Left lung (tissue), 14 donors: ENCODE results near the gene CDC14C. TPM values are rescaled to one million over a fixed set of nuclear protein-coding genes. Genes with fewer than 3 reads are reported as not detected.
A peak's percentile ranks its signal among the peaks of the same experiment; 100 is the strongest.

Experiments
- ATAC-seq: fragments of 200-7000 bp; cut with Tn5 transposase; one replicate; pipeline ENCODE4 v1.9.1; 2020; ENCODE audit warnings: moderate library complexity
- DNase-seq, 4 donors: peaks; one replicate each; pipeline ENCODE4 v3.0.0-alpha.2; 2013 to 2020
- H3K27ac ChIP-seq, 2 donors: fragments of 200-600 bp; sonication (generic) in 1 of 2; one replicate each; pipeline versions ENCODE4 v1.5.0 to v1.8.0; 2020 to 2021
- H3K27me3 ChIP-seq, 2 donors: fragments of 200-600 bp; sonication (generic) in 1 of 2; one replicate each; pipeline versions ENCODE4 v1.5.0 to v1.8.0; 2020 to 2021
- H3K36me3 ChIP-seq, 2 donors: fragments of 200-600 bp; sonication (generic) in 1 of 2; one replicate each; pipeline versions ENCODE4 v1.5.0 to v1.8.0; 2020 to 2021
- H3K4me1 ChIP-seq, 2 donors: fragments of 200-600 bp; one replicate each; pipeline ENCODE4 v1.8.0; 2021
- H3K4me3 ChIP-seq, 2 donors: fragments of 200-600 bp; sonication (generic) in 1 of 2; one replicate each; pipeline versions ENCODE4 v1.5.0 to v1.8.0; 2020 to 2021; ENCODE audit warnings: mild to moderate bottlenecking in 1 of 2
- H3K9me3 ChIP-seq, 2 donors: fragments of 200-600 bp; sonication (generic) in 1 of 2; one replicate each; pipeline versions ENCODE4 v1.5.0 to v1.8.0; 2020 to 2021
- intact Hi-C, 2 donors: fragments of 100-400 bp; cut with DNase I; formaldehyde crosslinking; loops; one replicate each; pipeline versions ENCODE4 v1.11.2 to v1.14.2; 2022
- long read RNA-seq, 12 donors: library from polyadenylated mRNA in 2 of 12; unstranded in 2 of 12; transcript quantifications; one replicate each; pipeline ENCODE4 v2.0.0 and lab custom pipeline, GENCODE V29; 2019 to 2026
- polyA plus RNA-seq, 6 donors: library from polyadenylated mRNA; unstranded; fragments of 120-200 nt; gene quantifications; one replicate each; pipeline ENCODE4 v1.2.1, GENCODE V29; 2013; ENCODE audit not compliant: insufficient read length in 6 of 6
- total RNA-seq, 2 donors: library from RNA; stranded (reverse); fragmentation: NEBNext Ultra II Directional; extraction: Animal tissue kit (Norgen Biotek cat#: 25700); gene quantifications; one replicate each; pipeline ENCODE4 v1.2.1, GENCODE V29; 2021
- TF ChIP-seq, protein P1 (sequence below), 2 donors: fragments of 200-600 bp; sonication (generic) in 1 of 2; IDR thresholded peaks; one replicate each; pipeline versions ENCODE4 v1.5.0 to v1.8.0; 2021; ENCODE audit warnings: antibody characterized with exemption in 2 of 2
- donor health status: DM: no; HTN: yes; CAD: no.
- donor health status: DM: no; HTN: no; CAD: no.

Gene CDC14C
- total RNA-seq (not detected), polyA plus RNA-seq (under 1 TPM in 4 of 6 donors, not detected in 2; 0.06 to 0.11 (median 0.10) TPM)
- long read RNA-seq, donor 1: 0 reads
- long read RNA-seq, donor 2: 0 reads
- long read RNA-seq, donor 3: 0 reads
- long read RNA-seq, donor 4: 0 reads
- long read RNA-seq, donor 5: 0 reads
- long read RNA-seq, donor 6: 0 reads
- long read RNA-seq, donor 7: 0 reads
- long read RNA-seq, donor 8: 0 reads
- long read RNA-seq, donor 9: 0 reads
- long read RNA-seq, donor 10: 0 reads
- long read RNA-seq, donor 11: 0 reads
- long read RNA-seq, donor 12: 0 reads

DNA sequence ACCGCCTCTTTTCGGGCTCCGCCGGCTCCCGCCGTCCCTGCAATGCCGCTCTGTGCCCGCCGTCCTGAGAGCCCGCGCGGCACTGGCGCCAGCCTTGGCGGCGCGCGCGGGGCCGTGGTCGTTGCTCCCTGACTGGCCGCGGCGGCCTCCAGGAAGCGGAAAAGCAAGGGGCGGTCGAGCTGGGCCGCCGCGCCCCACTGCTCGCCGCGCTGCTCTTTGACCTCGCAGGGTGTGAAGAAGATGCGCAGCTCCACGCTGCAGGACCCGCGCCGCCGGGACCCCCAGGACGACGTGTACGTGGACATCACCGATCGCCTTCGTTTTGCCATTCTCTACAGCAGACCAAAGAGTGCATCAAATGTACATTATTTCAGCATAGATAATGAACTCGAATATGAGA lies at the start of gene CDC14C:
TSS of gene CDC14C (plus strand) at position 115 of the 400 bp plus-strand sequence. CDS start at position 241, 126 bp downstream.
- ATAC-seq (no peak), DNase-seq (peak in 1 of 4 donors; percentile 61)
- TF ChIP-seq, protein P1, sequence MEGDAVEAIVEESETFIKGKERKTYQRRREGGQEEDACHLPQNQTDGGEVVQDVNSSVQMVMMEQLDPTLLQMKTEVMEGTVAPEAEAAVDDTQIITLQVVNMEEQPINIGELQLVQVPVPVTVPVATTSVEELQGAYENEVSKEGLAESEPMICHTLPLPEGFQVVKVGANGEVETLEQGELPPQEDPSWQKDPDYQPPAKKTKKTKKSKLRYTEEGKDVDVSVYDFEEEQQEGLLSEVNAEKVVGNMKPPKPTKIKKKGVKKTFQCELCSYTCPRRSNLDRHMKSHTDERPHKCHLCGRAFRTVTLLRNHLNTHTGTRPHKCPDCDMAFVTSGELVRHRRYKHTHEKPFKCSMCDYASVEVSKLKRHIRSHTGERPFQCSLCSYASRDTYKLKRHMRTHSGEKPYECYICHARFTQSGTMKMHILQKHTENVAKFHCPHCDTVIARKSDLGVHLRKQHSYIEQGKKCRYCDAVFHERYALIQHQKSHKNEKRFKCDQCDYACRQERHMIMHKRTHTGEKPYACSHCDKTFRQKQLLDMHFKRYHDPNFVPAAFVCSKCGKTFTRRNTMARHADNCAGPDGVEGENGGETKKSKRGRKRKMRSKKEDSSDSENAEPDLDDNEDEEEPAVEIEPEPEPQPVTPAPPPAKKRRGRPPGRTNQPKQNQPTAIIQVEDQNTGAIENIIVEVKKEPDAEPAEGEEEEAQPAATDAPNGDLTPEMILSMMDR (IDR thresholded peaks at IDR 0.05): no peak
- H3K4me3 ChIP-seq: no peak within 1 kb of the TSS
- H3K9me3 ChIP-seq: peaks cover 0 to 4% of the 10 kb centered on the region in 2 donors
- H3K27ac ChIP-seq: no peak within 1 kb of the TSS
- no peaks in the 10 kb centered on the region for H3K4me1 ChIP-seq
- no peaks in the 10 kb centered on the region for H3K36me3 ChIP-seq
- H3K27me3 ChIP-seq: no peaks in the 10 kb centered on the region
- intact Hi-C loops: no loop called here

DNA sequence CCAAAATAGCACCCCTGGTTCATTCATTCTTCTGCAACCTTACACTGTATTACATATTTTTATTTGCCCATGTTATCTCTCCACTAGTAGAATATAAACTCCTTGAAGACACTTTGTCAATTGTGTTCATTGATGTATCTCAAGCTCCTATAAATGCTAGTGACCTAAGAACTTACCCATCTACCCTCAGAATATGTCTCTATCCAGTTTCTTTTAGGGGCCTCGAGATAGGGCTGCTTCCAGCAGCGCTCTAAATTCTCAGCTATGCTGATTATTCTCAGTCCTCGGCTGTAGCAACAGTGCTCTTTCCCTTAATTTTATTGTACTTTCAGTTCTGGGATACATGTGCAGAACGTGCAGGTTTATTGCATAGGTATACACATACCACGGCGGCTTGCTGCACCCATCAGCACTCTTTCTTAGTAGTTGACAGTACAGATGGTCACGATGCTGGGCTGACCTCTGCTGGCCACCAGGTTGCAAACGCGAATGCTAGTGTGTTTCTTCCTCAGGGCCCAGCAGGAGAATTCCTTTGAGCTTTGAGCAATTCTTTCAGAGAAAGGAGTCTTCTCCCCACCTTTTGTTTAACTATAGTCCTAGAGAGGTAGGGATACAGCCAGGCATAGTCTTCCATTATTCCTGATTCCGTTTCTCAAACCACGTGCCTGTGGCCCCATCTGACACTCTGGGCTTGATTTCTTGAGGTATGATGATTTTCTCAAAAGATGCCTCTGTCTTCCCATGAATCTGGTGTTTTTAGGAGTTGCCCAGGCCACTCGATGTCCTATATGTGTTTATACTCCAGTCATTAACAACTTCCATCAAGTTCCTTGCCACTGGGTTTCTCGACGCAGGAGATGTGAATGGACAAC lies 49.1 kb upstream of the CDC14C start:
- DNase-seq: peak; percentile 29 to 74 (median 52)
- H3K4me3 ChIP-seq: no peak overlapping the region
- H3K9me3 ChIP-seq: no peaks in the 10 kb centered on the region
- TF ChIP-seq, protein P1 (IDR thresholded peaks at IDR 0.05): peak; percentile 34 to 46
- no peaks in the 10 kb centered on the region for H3K36me3 ChIP-seq
- no peaks in the 10 kb centered on the region for H3K27me3 ChIP-seq
- peak; percentile 93 for ATAC-seq
- intact Hi-C loops: no loop called here
- no peak overlapping the region for H3K27ac ChIP-seq
- no peaks in the 10 kb centered on the region for H3K4me1 ChIP-seq

DNA sequence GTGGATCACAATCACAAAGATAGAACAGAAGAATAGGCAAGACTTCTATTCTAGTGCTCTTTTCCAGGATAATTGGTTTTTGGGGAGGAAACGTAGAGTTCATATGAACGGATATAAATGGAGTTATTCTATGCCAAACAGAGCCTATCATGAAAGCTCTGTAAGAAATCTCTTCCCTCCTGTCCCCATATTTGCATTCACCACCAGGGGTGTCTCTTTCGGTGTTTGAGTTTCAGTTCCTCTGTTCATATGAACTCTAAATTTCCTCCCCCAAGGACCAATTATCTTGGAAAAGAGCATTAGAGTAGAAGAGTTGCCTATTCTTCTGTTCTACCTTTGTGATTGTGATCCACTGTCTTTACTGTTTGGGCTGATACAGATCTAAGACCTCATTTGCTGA lies 48.3 kb upstream of the CDC14C start:
- intact Hi-C loops: no loop called here
- ATAC-seq: no peak
- TF ChIP-seq, protein P1 (IDR thresholded peaks at IDR 0.05): no peak

DNA sequence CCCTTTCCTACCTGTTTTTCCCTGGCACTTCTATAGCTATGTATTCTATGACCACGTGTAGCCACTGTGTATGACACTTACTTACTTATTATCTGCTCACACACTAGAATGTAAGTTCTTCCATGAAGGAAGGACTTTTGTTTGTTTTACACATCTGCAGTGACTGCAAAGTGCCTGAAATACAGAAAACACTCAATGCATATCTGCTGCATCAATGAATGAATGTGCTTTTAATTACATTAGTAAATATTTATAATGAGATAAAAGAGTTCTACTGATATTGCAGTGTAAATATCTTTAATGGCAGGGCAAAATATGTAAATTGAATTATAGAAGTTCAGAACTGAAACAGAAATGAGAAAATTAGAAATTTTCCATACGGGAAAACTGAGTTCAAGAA lies 43.5 kb upstream of the CDC14C start:
- Histone ChIP-seq H3K36me3 (no peaks in the 10 kb centered on the region), H3K4me1 (no peaks in the 10 kb centered on the region), H3K4me3 (no peak overlapping the region), H3K9me3 (peaks cover 0 to 3% of the 10 kb centered on the region in 2 donors), H3K27ac (no peak overlapping the region), H3K27me3 (no peaks in the 10 kb centered on the region)
- ATAC-seq: no peak
- DNase-seq: no peak
- TF ChIP-seq, protein P1 (IDR thresholded peaks at IDR 0.05): no peak
- intact Hi-C loops: no loop called here

More for the DNA sequence above, 48.3 kb upstream of the CDC14C start:
- Histone ChIP-seq H3K4me1 (no peaks in the 10 kb centered on the region), H3K27ac (no peak overlapping the region), H3K27me3 (no peaks in the 10 kb centered on the region), H3K4me3 (no peak overlapping the region), H3K36me3 (no peaks in the 10 kb centered on the region), H3K9me3 (no peaks in the 10 kb centered on the region)
- DNase-seq: no peak

DNA sequence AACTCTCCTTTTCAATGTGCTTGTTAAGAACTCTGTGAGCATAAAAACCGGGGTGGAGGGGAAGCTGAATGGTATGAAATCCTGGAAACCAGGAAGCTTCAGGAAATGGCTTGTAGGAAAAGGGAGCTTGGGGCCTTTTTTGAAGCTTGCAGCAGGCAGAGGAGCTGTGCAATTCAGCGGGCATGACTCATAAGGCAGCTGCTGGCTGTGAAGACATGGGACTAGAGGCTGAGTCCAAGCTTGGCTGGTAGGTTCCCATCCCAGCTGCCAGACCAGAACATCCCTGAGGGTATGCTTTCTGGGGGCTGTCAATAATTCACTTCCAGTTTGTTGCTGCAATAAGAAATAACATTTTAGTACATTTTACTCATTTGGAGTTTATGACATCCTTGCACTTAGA lies 36.8 kb upstream of the CDC14C start:
- TF ChIP-seq, protein P1 (IDR thresholded peaks at IDR 0.05): no peak
- intact Hi-C loops: no loop called here
- H3K4me3 ChIP-seq: no peak overlapping the region
- H3K4me1 ChIP-seq: no peaks in the 10 kb centered on the region
- H3K27ac ChIP-seq: no peak overlapping the region
- no peak for ATAC-seq
- peaks cover 0 to 30% of the 10 kb centered on the region in 2 donors for H3K9me3 ChIP-seq
- H3K36me3 ChIP-seq: no peaks in the 10 kb centered on the region
- no peak for DNase-seq
- H3K27me3 ChIP-seq: no peaks in the 10 kb centered on the region
